HG03039 (cell line): ENCODE results near the gene XCR1.
"Not testable (repeated sequence)": the region's sequence is repeated elsewhere in the genome, so short reads cannot be mapped to it uniquely, and the experiment has no call there.

Source experiments
- ATAC-seq: cut with Tn5 transposase; IDR thresholded peaks from one replicate; pipeline ENCODE4 v1.9.1; 2021; ENCODE audit warnings: mild to moderate bottlenecking, moderate library complexity; ENCODE audit not compliant: unreplicated experiment

The XCR1 gene, protein sequence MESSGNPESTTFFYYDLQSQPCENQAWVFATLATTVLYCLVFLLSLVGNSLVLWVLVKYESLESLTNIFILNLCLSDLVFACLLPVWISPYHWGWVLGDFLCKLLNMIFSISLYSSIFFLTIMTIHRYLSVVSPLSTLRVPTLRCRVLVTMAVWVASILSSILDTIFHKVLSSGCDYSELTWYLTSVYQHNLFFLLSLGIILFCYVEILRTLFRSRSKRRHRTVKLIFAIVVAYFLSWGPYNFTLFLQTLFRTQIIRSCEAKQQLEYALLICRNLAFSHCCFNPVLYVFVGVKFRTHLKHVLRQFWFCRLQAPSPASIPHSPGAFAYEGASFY

DNA sequence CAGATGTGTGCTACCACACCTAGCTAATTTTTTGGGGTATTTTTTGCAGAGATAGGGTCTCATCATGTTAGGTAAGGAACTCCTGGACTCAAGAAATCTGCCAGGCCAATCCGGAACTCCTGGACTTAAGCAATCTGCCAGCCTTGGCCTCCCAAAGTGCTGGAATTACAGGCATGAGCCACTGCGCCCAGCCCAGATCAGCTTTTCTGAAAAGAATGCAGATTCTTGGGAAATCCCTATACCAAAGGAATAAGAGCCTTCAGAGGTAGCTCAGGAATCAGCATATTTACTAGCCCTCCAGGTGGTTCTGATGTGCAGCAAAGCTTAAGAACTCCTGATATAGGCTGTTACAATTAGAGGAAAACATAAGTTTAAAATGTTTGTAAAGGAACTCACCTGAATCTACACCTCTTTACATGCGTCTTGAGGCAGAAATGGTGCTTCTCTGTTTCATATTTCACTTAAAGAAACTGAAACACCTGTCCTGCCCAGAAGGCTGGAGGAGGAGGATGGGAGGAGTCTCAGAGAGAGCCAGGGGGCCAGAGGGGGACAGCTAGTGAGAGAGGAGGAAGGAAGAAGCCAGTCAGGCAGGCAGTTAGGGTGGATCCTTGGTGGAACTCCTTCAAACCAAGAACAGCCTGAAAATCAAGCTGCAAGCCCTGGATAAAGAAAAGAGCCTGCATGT lies at the start of gene XCR1:
Gene XCR1, minus strand, starts transcription at position 463 of the 685 bp plus-strand sequence. CDS start 5,536 bp downstream, outside the sequence.
- no peak for ATAC-seq

DNA sequence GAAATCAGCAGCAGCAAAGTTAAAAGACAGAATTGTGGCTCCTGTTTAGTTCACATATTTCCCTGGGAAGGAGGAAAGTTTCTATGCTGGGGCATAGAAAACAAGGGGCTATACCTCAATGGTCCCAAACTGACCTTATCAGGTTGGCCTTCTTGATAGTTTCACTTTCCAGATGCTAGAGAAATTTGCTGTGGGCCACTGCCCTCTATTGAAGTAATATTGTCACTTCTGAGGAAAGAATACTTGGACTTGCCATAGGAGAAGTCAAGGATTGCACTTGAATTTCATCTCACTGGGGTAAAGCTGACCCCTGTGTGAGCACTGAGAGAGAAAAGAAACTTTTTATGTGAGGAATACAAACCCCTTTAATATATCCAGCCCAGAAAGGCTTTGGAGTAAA lies 49.3 kb upstream of the XCR1 start:
- ATAC-seq: no peak

DNA sequence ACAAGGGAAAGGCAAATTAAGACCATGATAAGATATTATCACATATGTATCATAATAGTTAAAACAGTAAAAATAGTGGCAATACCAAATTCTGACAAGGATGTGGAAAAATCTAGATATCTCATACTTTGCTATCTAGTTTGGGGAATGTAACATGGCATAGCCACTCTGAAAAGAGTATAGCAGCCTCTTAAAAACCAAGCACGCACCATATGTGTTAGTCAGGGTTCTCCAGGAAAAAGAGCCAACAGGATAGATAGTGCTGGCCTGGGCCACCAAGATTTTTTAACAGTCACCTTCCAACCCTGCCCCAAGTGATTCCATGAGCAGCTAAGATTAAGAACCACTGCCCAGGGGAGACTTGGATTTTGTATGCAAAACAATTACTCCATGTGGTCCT lies 48.5 kb upstream of the XCR1 start:
- ATAC-seq: no peak

DNA sequence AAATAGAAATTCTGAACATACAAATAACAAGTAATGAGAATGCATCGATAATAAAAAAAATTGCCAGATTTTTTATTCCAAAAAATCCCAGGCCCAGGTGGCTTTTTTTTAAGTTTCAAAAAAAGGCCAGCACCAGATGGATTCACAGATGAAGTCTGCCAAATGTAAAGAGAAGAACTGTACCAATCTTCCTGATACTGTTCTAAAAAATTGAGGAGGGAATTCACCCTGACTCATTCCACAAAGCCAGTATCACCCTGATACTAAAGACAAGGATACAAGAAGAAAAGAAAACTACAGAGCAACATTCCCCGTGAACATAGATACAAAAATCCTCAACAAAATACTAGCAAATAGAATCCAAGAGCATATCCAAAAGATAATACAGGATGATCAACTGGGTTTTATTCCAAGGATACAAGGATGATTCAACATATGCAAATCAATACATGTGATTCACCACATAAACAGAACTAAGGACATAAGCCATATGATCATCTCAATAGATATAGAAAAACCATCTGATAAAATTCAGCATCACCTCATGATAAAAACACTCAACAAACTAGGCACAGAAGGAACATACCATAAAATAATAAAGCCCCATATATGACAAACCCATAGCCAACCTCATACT lies 44.1 kb upstream of the XCR1 start:
- no peak for ATAC-seq

DNA sequence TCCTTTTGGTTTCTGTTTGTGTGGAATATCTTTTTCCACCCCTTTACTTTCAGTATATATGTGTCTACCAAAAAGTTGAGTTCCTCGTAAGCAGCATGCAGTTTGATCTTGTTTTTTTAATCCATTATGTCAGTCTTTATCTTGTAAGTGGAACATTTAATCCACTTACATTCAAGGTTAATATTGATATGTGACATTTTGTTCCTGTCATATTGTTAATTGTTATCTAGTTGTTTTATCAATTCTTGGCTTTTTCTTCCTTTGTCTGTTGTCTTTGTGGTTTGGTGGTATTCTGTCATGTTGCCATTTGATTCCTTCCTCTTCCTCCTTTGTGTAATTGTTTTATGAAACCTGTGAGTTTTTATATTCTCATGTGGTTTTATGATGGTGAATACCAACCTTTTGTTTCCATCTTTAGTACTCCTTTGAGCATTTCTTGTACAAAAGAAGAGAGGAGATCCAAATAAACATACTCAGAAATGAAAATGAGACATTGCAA lies 43.4 kb upstream of the XCR1 start:
- ATAC-seq: no peak

DNA sequence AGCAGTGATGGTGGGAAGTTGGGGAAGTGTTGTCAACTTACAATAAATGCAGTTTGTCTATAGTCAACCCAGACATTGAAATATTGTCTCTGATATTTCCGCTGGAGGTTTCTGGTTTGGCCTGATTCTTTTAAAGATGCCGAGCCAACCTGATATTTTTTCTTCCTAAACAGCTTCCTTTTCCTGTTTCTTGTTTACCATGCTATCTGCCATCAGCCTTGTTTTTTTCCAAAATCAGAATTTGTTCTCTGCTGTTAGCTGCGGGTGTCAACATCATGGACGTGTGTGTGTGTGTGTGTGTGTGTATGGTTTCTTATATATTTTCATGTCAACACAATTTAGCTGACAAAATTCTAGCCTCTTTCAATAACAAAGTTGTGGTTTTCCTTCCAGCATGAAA lies 41.2 kb upstream of the XCR1 start:
- no peak for ATAC-seq

DNA sequence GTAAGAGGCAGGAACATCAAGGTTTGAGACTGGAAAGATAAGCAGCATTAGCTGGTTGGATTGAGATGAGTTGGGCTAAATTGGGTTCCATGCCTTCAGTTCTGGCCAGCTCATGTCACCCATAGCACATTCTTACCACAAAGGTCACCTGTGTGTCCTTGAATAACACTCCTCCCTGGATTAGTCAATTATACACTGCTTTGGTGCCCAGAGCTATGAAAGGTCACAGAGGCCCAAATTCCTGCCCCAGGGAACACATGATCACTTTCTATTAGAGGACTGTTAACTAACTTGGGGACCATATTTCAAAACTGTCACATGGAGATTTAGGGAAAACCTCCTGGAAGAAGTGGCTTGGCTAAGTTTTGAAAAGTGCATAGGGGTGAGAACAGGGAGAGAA lies 40.1 kb upstream of the XCR1 start:
- no peak for ATAC-seq

GRCh38 chr3:46065750-46066256 lies 38.5 kb upstream of the XCR1 start:
- no peak for ATAC-seq

DNA sequence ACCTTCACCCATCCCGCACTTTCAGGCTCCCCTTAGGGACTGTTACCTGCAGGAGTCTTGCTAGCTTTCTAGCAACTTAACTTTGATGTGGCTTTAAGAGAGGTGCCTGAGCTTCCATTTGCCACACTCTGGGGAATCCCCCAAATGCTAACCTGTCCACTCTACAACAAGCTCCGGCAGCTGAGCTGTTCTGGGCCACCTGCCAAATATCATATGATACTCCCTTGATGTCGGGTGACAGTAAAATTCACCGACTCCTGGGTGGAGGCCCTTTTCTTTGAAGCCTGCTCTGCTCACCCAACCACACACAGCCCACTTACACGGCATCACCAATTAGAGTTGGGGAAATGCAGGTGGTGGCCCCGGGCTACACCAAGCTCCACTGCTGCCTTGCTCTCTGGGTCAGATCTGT lies 38.0 kb upstream of the XCR1 start:
- no peak for ATAC-seq

DNA sequence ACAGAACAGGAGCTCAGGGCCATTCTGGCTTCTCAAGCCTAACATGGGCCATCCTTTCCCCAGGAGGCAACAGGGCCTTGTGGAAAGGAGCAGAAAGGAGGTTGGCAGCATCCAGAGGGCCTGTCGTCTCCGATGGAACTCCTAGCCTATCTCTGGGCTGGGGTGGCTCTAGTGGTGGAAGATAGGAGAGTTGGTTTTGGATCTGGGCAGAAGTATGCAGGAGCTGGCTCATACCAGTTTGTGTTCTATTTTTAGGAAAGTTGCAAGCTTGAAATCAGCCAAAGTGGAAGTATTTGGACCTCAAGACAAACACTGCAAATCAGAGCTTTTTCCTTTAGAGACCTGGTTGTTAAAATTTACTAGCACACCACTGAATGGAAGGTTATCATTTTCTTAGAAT lies 35.4 kb upstream of the XCR1 start:
- ATAC-seq: no peak

GRCh38 chr3:46061887-46062286 lies 34.6 kb upstream of the XCR1 start:
- no peak for ATAC-seq

DNA sequence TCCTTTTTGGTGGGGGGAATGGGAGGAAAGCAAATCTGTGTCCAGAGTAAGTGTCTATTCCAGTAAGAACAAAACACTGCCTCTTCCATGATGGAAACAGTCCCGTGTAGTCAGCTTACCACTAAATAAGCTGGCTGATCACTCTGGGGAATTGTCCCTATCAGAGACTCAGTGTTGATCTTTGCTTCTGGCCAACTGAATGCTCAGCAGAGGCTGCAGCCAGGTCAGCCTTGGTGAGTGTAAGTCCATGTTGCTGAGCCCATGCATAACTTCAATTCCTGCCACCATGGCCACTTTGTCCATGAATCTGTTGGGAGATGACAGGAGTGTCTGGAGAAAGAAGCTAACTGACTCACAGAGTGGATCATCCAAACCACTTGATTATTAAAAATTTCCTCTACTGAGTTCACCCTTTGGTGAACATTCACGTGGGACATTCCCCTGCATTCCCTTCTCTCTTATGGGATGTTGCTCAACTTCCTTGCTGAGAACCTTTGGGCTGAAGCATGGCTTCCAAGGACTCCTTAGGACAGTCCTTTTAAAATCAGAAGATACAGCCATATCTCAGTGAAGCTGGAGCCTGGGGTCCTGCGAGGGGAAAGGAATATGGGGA lies 33.9 kb upstream of the XCR1 start:
- no peak for ATAC-seq

DNA sequence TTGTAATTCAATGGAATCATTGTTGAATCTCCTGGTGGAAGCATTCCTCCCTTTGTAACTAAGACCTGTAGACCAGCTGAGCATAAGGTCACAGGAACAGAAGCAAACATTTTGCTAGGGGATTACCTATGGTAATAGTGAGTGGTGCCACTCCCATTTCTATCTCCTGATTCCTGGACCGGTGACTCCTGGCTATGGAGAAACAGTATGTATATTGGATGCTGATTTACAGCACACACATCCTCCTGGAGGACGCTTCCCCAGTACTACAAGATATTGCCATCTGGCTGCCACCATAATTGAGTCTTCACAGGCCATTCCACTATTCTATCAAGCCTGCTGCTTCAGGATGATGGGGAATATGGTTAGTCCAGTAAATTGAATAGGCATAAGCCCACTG lies 33.3 kb upstream of the XCR1 start:
- ATAC-seq: no peak

- no peak for ATAC-seq
These were observed 32.1 kb upstream of the XCR1 start for GRCh38 chr3:46059432-46059831.

GRCh38 chr3:46058981-46059380 lies 31.7 kb upstream of the XCR1 start:
- no peak for ATAC-seq

GRCh38 chr3:46057716-46058115 lies 30.4 kb upstream of the XCR1 start:
- no peak for ATAC-seq

GRCh38 chr3:46056686-46057085 lies 29.4 kb upstream of the XCR1 start:
- ATAC-seq: no peak

- ATAC-seq: not testable (repeated sequence)
These were observed 26.7 kb upstream of the XCR1 start for GRCh38 chr3:46053761-46054515.

DNA sequence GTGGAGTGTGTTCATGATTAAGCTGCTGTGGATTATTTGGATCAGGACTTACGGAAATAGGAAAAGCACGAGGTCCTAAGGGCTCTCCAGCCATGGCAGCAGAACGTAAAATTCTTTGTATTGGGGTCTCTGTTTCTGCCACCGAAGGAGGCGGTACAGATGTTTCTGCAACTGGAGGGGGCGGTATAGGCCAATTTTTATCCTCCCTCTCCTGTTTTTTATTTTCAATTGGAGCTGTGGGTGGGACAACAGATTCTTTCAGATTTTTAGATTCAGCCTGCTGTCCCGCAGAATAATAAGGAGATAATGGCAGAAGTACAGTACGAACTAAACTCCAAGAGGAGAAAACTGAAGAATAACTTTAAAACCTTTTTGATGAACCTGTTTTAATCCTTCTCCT lies 26.0 kb upstream of the XCR1 start:
- not testable (repeated sequence) for ATAC-seq

DNA sequence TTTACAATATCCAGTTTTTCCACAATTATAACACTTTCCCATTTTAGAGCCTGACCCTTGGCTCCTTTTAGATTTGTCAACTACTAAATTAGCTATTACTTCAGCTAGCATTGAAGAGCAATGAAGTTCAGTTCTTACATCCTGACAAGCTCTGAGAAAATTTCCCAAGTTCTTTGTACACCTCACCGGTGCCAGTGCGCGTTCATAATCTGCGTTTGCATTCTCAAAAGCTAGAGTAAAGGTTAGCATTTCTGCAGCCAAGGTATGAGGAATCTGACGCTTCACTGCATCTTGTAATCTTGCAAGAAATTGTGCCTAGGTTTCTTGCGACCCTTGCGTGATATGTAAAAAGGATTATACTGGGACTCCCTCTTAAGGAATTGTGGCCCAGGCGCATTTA lies 25.2 kb upstream of the XCR1 start:
- no peak for ATAC-seq

DNA sequence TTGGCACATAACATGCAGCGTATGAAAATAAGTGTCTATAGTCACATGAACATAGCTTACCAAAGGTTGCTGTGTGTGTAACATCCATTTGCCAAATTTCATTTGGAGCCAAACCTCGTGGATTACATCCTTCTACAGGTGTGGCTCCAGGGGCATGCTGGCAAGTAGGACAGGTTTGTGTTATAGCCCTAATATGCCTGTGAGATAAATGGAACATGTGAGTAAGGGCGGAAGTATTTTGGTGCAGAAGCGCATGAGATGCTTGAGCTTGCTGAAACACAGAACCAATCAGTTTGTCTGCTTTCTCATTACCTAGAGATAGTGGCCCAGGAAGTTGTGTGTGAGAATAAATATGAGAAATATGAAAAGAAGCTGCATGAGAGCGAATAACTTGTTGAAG lies 21.8 kb upstream of the XCR1 start:
- ATAC-seq: no peak
